K562 (cell line): Measurements from ENCODE around the gene TRIM27. TPM values are rescaled to one million over a fixed set of nuclear protein-coding genes. Genes with fewer than 3 reads are reported as not detected.
A peak's percentile ranks its signal among the peaks of the same experiment; 100 is the strongest.

ENCODE experiments used
- ATAC-seq: fragments of 200-7000 bp; cut with Tn5 transposase; 3 replicates; pipeline ENCODE4 v1.9.1; 2020; ENCODE audit warnings: moderate library complexity
- BruUV-seq: library from RNA; stranded (reverse); fragments of 400-500 nt; replicated peaks from 2 replicates; lab custom pipeline; 2021; lab: Mats Ljungman, UMichigan
- CTCF ChIA-PET: fragments of 300-600 bp; formaldehyde crosslinking; extraction: SDS; loops from one replicate; lab custom pipeline; 2021; ENCODE audit warnings: low intra/inter-chr PET ratio; lab: Yijun Ruan, JAX
- POLR2A ChIA-PET: fragments of 300-600, 350-650 bp; sonication (Branson Sonifier 250); formaldehyde crosslinking; extraction: SDS; loops from one replicate; lab custom pipeline; 2021; ENCODE audit warnings: antibody characterized with exemption, inconsistent platforms; lab: Yijun Ruan, JAX
- DNase-seq, 4 experiments: peaks; one replicate each; pipeline versions ENCODE4 v3.0.0 to v3.0.0-alpha.2; 2011 to 2018; ENCODE audit warnings: low spot score in 3 of 4, mixed read lengths in 3 of 4; ENCODE audit errors: extremely low read depth in 1 of 4
- FAIRE-seq: peaks from 2 replicates; lab custom pipeline; 2011; peaks lifted over from hg19 to GRCh38; lab: Jason Lieb, UNC
- H2AFZ ChIP-seq: 2 replicates; pipeline ENCODE4 v1.6.0; 2011; ENCODE audit warnings: low read depth, low read length, control low read depth, inconsistent platforms
- H3K27ac ChIP-seq: fragments of 200-600 bp; 3 replicates; pipeline ENCODE4 v1.8.0; 2011; ENCODE audit warnings: low read depth, mild to moderate bottlenecking, control low read depth, inconsistent platforms, low read length, moderate library complexity, mixed read lengths; ENCODE audit errors: extremely low read depth
- H3K27me3 ChIP-seq, 2 experiments: fragments of 300-600 bp in 1 of 2; 2 replicates in 1 of 2; 3 replicates in 1 of 2; pipeline versions ENCODE4 v1.6.0 to v1.8.0; 2011; ENCODE audit warnings: inconsistent platforms in 2 of 2, low read length in 2 of 2, mild to moderate bottlenecking in 1 of 2, mixed read lengths in 1 of 2, moderate library complexity in 1 of 2; ENCODE audit not compliant: control insufficient read depth in 2 of 2, insufficient read depth in 2 of 2
- H3K36me3 ChIP-seq: fragments of 300-600 bp; 3 replicates; pipeline ENCODE4 v1.8.0; 2011; ENCODE audit warnings: mild to moderate bottlenecking, low read length, inconsistent platforms; ENCODE audit not compliant: control insufficient read depth, insufficient read depth
- H3K4me1 ChIP-seq, 2 experiments: fragments of 200-600 bp in 1 of 2; replicated peaks in 1 of 2; 2 replicates in 1 of 2; 3 replicates in 1 of 2; pipeline versions ENCODE4 v1.5.1 to v1.8.0; 2011; ENCODE audit warnings: inconsistent platforms in 2 of 2, low read length in 2 of 2, mild to moderate bottlenecking in 1 of 2, mixed read lengths in 1 of 2, moderate library complexity in 1 of 2; ENCODE audit not compliant: control insufficient read depth in 2 of 2, insufficient read depth in 2 of 2
- H3K4me2 ChIP-seq: 2 replicates; pipeline ENCODE4 v1.6.1; 2011; ENCODE audit warnings: low read length, control low read depth, inconsistent platforms, mixed read lengths; ENCODE audit not compliant: insufficient read depth
- H3K4me3 ChIP-seq: fragments of 200-600 bp; sonication (generic), shearing (Covaris generic); 2 replicates; pipeline ENCODE4 v1.5.1; 2016; ENCODE audit warnings: control low read depth, inconsistent platforms
- H3K79me2 ChIP-seq: fragments of 200-600 bp; 3 replicates; pipeline ENCODE4 v1.8.0; 2011; ENCODE audit warnings: low read length, inconsistent platforms; ENCODE audit not compliant: control insufficient read depth, insufficient read depth
- H3K9ac ChIP-seq, 2 experiments: 2 replicates each; pipeline versions ENCODE4 v1.6.0 to v1.6.1; 2011; ENCODE audit warnings: low read depth in 2 of 2, low read length in 2 of 2, control low read depth in 1 of 2, inconsistent platforms in 1 of 2, mild to moderate bottlenecking in 1 of 2, mixed read lengths in 1 of 2; ENCODE audit not compliant: insufficient read depth in 1 of 2
- H3K9me1 ChIP-seq: one replicate; pipeline ENCODE4 v1.6.0; 2011; ENCODE audit warnings: inconsistent platforms, mild to moderate bottlenecking, low read length, moderate library complexity; ENCODE audit not compliant: control insufficient read depth, insufficient read depth
- H3K9me3 ChIP-seq: replicated peaks from 2 replicates; pipeline ENCODE4 v1.5.1; 2011; ENCODE audit warnings: low read depth, low read length, inconsistent platforms; ENCODE audit not compliant: control insufficient read depth, insufficient read depth
- H4K20me1 ChIP-seq: replicated peaks from 2 replicates; pipeline ENCODE4 v1.6.1; 2011; ENCODE audit warnings: low read length, inconsistent platforms, mixed read lengths; ENCODE audit not compliant: control insufficient read depth, insufficient read depth
- ATF1 ChIP-seq, 2 experiments: fragments of 450-650 bp in 1 of 2; IDR thresholded peaks; 2 replicates each; pipeline ENCODE4 v1.6.1; 2016; ENCODE audit warnings: missing compliant biosample characterization in 1 of 2, missing genetic modification characterization in 1 of 2
- C11orf30 ChIP-seq: fragments of 450-650 bp; IDR thresholded peaks from 2 replicates; pipeline ENCODE4 v1.6.1; 2016; ENCODE audit warnings: low read depth, mild to moderate bottlenecking
- CHD4 ChIP-seq: fragments of 200-600 bp; sonication (generic); IDR thresholded peaks from 3 replicates; pipeline ENCODE4 v1.6.1; 2012; ENCODE audit warnings: low read depth, mild to moderate bottlenecking, mixed read lengths, low read length, inconsistent platforms; ENCODE audit not compliant: insufficient read depth, insufficient replicate concordance, poor library complexity, severe bottlenecking
- CXXC5 ChIP-seq: fragments of 250-450 bp; sonication (Bioruptor Pico); IDR thresholded peaks from 2 replicates; pipeline ENCODE4 v1.8.0; 2022; ENCODE audit warnings: inconsistent platforms, mild to moderate bottlenecking, moderate library complexity
- DACH1 ChIP-seq: fragments of 450-650 bp; IDR thresholded peaks from 2 replicates; pipeline ENCODE4 v1.6.1; 2018; ENCODE audit not compliant: partially characterized antibody
- HOXB6 ChIP-seq: fragments of 250-450 bp; sonication (Bioruptor Pico); IDR thresholded peaks from 2 replicates; pipeline ENCODE4 v1.5.1; 2022; ENCODE audit warnings: mild to moderate bottlenecking, borderline replicate concordance
- MAFG ChIP-seq: fragments of 450-650 bp; conservative IDR thresholded peaks from 2 replicates; pipeline ENCODE4 v1.6.1; 2016; ENCODE audit warnings: missing genetic modification characterization, missing compliant biosample characterization
- POLR2B ChIP-seq: fragments of 450-650 bp; IDR thresholded peaks from 2 replicates; pipeline ENCODE4 v1.6.1; 2018; ENCODE audit warnings: low read depth; ENCODE audit not compliant: partially characterized antibody
- RHOXF2B ChIP-seq: fragments of 250-450 bp; sonication (Bioruptor Pico); conservative IDR thresholded peaks from 2 replicates; pipeline ENCODE4 v1.5.1; 2021
- ZNF316 ChIP-seq: fragments of 450-650 bp; IDR thresholded peaks from 2 replicates; pipeline ENCODE4 v1.6.1; 2016
- ZNF696 ChIP-seq: fragments of 250-450 bp; sonication (Bioruptor Pico); conservative IDR thresholded peaks from 2 replicates; pipeline ENCODE4 v1.4.0; 2020; ENCODE audit warnings: mild to moderate bottlenecking, moderate library complexity
- WGBS: fragments of 100-300 bp; shearing (Covaris generic); methylation state at CpG from one replicate; pipeline ENCODE4 v1.1.6; 2016; ENCODE audit warnings: low coverage, mixed read lengths; ENCODE audit not compliant: insufficient coverage; ENCODE audit errors: missing lambda C conversion rate; 5-methylcytosine and 5-hydroxymethylcytosine counted together
- in situ Hi-C: fragments of 300-500 bp; cut with MboI; formaldehyde crosslinking; loops from 4 replicates; pipeline ENCODE4 v1.15.0; 2018; ENCODE audit warnings: inconsistent platforms, mixed read lengths
- intact Hi-C: fragments of 100-400 bp; cut with micrococcal nuclease; formaldehyde crosslinking; loops from 2 replicates; pipeline ENCODE4 v1.14.2; 2022
- polyA plus RNA-seq, 8 experiments: library from polyadenylated mRNA; depleted of rRNA in 4 of 8; stranded (reverse) in 5 of 8; unstranded in 3 of 8; fragments of >200 nt; fragmentation: Nextera tagmentation in 2 of 8; fragmentation: Illumina TruSeq in 1 of 8; extraction: Ambion mirVana in 2 of 8; extraction: Trizol in 1 of 8; gene quantifications; 2 replicates each; pipeline versions ENCODE4 v1.2.1 to v1.2.3, GENCODE V29; 2011 to 2014; ENCODE audit warnings: inconsistent platforms in 1 of 8, missing spikeins in 1 of 8
- total RNA-seq, 7 experiments: library from RNA; depleted of rRNA in 6 of 7; stranded (reverse); fragments of >200 nt in 6 of 7; fragmentation: Illumina TruSeq in 2 of 7; extraction: Trizol in 2 of 7; gene quantifications; 2 replicates each; pipeline versions ENCODE4 v1.2.1 to v1.2.3, GENCODE V29; 2011 to 2021; ENCODE audit warnings: low replicate concordance in 1 of 7
- TF ChIP-seq, protein P1 (sequence below), 2 experiments: fragments of 450-650 bp in 1 of 2; IDR thresholded peaks; 2 replicates each; pipeline ENCODE4 v1.6.1; 2011 to 2017; ENCODE audit warnings: low read depth in 2 of 2, antibody characterized with exemption in 1 of 2, borderline replicate concordance in 1 of 2, low read length in 1 of 2, mild to moderate bottlenecking in 1 of 2, mixed read lengths in 1 of 2; ENCODE audit not compliant: control insufficient read depth in 1 of 2
- TF ChIP-seq, protein P2 (sequence below): fragments of 150-350 bp; conservative IDR thresholded peaks from 2 replicates; pipeline ENCODE4 v1.6.1; 2014; ENCODE audit warnings: low read length
- TF ChIP-seq, protein P3 (sequence below): fragments of 250-450 bp; sonication (Bioruptor Pico); IDR thresholded peaks from 2 replicates; pipeline ENCODE4 v1.8.0; 2022; ENCODE audit warnings: moderate library complexity, mild to moderate bottlenecking, inconsistent platforms

Gene TRIM27
- total and polyA plus RNA-seq, 9 of the 15 experiments (the other 6 are each of a cell fraction or from before 2014, with no cell fraction given): 37.7 to 235 (median 122) TPM

DNA sequence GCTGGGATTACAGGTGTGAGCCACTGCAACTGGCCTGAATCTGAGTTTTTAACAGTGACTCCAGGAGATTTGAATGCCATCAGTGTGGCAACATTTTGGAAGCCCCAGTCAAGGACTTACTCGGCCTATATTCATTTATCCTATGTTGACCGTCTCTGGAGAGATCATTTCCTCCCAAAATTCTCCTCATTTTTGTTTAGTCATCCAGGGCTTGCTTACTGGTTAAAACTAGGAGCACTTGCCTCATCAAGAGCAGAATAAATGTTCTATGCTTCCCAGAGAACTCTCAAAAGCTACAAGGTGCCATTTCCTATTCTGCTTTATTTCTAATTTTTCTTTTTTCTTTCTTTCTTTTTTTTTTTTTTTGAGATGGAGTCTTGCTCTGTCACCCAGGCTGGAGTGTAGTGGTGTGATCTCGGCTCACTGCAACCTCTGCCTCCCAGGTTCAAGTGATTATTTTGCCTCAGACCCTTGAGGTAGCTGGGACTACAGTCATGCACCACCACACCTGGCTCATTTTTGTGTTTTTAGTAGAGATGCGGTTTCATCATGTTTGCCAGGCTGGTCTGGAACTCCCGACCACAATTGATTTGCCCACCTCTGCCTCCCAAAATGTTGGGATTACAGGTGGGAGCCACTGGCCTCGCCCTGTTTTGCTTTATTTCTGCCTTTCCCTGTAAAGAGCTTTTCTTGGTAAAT lies 23.4 kb upstream of the TRIM27 start:
- Histone ChIP-seq H3K36me3 (no peaks in the 10 kb centered on the region), H2AFZ (no peak overlapping the region), H3K79me2 (no peaks in the 10 kb centered on the region), H3K9ac (no peak overlapping the region), H3K9me3 (no peaks in the 10 kb centered on the region), H3K4me2 (no peak overlapping the region), H3K4me3 (no peak overlapping the region), H3K27ac (no peak overlapping the region), H3K27me3 (no peaks in the 10 kb centered on the region), H4K20me1 (no peaks in the 10 kb centered on the region), H3K9me1 (no peaks in the 10 kb centered on the region), H3K4me1 (peaks cover 21 to 42% of the 10 kb centered on the region in 2 experiments; a peak in 4 of 5 replicates)
- ATAC-seq (no peak), DNase-seq (no peak), FAIRE-seq (no peak)
- 43% methylated on average over 6 of the region's 6 CpGs for WGBS
- no TSS peak for BruUV-seq
- ChIA-PET POLR2A (interaction anchor here (1.2 to 3.9 kb wide), 2 partner anchors 11 to 33 kb away, joined by 5 to 21 read pairs; no protein-coding TSS in a partner anchor), CTCF (no interaction called here)
- intact Hi-C loops (no loop called here), in situ Hi-C loops (loop anchor here (5.0 kb wide), 1 partner anchor 35 kb away; no protein-coding TSS in a partner anchor)
- TF ChIP-seq ZNF316 (peak; percentile 68; the same call in 1 of the 2 replicates), ATF1 (CRISPR knock-in tag; IDR thresholded peaks at IDR 0.05) (no peak), ATF1 (tag; IDR thresholded peaks at IDR 0.05) (no peak), DACH1 (no peak), POLR2B (no peak), CHD4 (no peak), HOXB6 (CRISPR knock-in tag) (no peak), ZNF696 (CRISPR knock-in tag) (no peak), RHOXF2B (CRISPR knock-in tag) (no peak), CXXC5 (CRISPR knock-in tag) (no peak), C11orf30 (peak; percentile 71), MAFG (tag) (peak; percentile 48)
- TF ChIP-seq, protein P1, sequence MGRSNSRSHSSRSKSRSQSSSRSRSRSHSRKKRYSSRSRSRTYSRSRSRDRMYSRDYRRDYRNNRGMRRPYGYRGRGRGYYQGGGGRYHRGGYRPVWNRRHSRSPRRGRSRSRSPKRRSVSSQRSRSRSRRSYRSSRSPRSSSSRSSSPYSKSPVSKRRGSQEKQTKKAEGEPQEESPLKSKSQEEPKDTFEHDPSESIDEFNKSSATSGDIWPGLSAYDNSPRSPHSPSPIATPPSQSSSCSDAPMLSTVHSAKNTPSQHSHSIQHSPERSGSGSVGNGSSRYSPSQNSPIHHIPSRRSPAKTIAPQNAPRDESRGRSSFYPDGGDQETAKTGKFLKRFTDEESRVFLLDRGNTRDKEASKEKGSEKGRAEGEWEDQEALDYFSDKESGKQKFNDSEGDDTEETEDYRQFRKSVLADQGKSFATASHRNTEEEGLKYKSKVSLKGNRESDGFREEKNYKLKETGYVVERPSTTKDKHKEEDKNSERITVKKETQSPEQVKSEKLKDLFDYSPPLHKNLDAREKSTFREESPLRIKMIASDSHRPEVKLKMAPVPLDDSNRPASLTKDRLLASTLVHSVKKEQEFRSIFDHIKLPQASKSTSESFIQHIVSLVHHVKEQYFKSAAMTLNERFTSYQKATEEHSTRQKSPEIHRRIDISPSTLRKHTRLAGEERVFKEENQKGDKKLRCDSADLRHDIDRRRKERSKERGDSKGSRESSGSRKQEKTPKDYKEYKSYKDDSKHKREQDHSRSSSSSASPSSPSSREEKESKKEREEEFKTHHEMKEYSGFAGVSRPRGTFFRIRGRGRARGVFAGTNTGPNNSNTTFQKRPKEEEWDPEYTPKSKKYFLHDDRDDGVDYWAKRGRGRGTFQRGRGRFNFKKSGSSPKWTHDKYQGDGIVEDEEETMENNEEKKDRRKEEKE (IDR thresholded peaks at IDR 0.05; ENCODE audit: borderline replicate concordance in 1 of 2, control insufficient read depth in 1 of 2, low read depth in 2 of 2, low read length in 1 of 2): no peak
- TF ChIP-seq, protein P2, sequence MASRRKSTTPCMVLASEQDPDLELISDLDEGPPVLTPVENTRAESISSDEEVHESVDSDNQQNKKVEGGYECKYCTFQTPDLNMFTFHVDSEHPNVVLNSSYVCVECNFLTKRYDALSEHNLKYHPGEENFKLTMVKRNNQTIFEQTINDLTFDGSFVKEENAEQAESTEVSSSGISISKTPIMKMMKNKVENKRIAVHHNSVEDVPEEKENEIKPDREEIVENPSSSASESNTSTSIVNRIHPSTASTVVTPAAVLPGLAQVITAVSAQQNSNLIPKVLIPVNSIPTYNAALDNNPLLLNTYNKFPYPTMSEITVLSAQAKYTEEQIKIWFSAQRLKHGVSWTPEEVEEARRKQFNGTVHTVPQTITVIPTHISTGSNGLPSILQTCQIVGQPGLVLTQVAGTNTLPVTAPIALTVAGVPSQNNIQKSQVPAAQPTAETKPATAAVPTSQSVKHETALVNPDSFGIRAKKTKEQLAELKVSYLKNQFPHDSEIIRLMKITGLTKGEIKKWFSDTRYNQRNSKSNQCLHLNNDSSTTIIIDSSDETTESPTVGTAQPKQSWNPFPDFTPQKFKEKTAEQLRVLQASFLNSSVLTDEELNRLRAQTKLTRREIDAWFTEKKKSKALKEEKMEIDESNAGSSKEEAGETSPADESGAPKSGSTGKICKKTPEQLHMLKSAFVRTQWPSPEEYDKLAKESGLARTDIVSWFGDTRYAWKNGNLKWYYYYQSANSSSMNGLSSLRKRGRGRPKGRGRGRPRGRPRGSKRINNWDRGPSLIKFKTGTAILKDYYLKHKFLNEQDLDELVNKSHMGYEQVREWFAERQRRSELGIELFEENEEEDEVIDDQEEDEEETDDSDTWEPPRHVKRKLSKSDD: no peak
- TF ChIP-seq, protein P3, sequence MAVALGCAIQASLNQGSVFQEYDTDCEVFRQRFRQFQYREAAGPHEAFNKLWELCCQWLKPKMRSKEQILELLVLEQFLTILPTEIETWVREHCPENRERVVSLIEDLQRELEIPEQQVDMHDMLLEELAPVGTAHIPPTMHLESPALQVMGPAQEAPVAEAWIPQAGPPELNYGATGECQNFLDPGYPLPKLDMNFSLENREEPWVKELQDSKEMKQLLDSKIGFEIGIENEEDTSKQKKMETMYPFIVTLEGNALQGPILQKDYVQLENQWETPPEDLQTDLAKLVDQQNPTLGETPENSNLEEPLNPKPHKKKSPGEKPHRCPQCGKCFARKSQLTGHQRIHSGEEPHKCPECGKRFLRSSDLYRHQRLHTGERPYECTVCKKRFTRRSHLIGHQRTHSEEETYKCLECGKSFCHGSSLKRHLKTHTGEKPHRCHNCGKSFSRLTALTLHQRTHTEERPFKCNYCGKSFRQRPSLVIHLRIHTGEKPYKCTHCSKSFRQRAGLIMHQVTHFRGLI (CRISPR knock-in tag): no peak
